ENCODE data around the gene CRYBA2.

Gene CRYBA2

DNA sequence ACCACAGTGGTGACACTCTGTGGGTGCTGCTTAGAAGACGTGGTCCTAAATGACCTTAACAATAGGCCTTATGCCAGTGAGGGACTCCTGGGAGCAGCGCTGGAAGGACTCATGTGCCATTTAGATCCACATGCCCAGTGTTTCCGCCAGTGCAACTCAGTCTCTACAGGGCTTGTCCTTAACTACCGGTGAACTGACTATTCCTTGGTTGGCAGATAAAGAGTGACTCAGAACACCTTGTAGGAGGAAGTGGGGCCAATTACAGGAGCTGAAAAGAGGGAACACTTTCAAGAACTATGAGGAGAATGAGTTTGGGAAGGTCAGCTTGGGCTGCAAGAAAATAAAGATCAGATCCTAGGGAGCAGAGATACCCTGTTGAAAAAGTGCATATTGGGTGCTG is 35.6 kb downstream of the CRYBA2 start:
- Histone ChIP-seq H3K9ac (ENCODE audit: low read length) (no peak overlapping the region), H3K4me1 (ENCODE audit: control insufficient read depth, low read depth, low read length) (peaks cover 5% of the 10 kb centered on the region), H3K4me3 (ENCODE audit: low read length) (no peak overlapping the region), H3K36me3 (ENCODE audit: control insufficient read depth, low read depth, low read length) (no peaks in the 10 kb centered on the region), H3K27me3 (ENCODE audit: control insufficient read depth, insufficient read depth, low read length) (peaks cover 71% of the 10 kb centered on the region), H3K9me3 (ENCODE audit: control insufficient read depth, low read depth, low read length) (no peaks in the 10 kb centered on the region), H3K27ac (ENCODE audit: low read length) (no peak overlapping the region)

DNA sequence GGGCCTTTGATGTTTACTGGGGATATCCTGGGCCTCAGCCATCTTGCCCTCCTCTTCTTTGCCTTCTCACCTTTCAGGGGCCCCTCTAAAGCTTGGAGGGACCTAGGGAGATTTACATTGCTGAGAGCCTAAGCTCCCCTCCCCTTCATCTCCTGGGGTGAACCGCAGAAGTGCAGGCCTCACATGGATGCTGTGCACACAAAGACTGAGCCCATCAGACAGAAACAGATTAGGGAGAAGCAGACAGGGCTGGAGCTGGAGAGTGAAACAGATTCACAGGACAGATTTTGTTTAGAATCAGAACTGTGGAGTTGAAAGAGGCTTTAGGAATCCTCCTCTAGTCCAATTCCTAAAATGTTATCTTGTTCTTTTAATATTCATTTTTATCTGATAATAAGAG is 37.2 kb downstream of the CRYBA2 start:
- Histone ChIP-seq H3K27me3 (ENCODE audit: control insufficient read depth, insufficient read depth, low read length) (peaks cover 55% of the 10 kb centered on the region), H3K9me3 (ENCODE audit: control insufficient read depth, low read depth, low read length) (no peaks in the 10 kb centered on the region), H3K27ac (ENCODE audit: low read length) (no peak overlapping the region), H3K4me3 (ENCODE audit: low read length) (no peak overlapping the region), H3K36me3 (ENCODE audit: control insufficient read depth, low read depth, low read length) (no peaks in the 10 kb centered on the region), H3K9ac (ENCODE audit: low read length) (no peak overlapping the region), H3K4me1 (ENCODE audit: control insufficient read depth, low read depth, low read length) (peaks cover under 1% of the 10 kb centered on the region)

DNA sequence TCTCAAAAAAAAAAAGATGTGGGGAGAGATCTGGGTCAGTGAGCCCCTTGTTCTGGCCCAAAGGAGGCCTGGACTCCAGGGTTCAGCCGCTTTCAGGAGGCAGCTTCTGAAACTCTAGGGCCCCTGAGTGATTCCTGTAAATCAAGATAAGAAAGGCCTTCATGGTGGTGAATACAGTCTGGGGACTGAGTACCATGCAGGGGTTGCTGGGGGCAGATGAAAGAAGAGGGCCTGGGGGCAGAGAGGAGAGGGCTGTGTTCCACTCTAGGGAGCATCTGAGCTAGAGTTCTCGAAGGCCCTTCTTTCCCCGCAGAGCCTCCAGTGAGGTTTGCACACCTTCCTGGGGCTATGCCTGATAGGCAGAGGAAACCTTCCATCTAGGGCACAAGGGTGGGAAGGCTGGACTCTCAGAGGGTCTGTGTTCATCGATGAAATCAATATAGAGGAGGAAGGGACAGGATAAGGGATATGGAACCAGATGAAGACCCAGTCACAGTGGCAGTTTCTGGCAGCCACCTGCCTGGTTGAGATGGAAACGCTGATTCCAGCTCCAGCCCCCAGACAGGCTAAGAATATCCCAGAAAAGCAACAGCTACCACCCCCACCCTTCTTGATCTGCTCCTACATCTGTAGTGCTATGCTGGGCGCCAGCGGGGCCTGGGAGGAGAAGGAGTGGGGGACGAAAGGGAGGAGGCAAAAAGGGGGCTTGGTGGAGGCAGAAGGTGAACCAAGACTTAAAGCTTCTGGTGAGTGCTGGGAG is 38.5 kb downstream of the CRYBA2 start:
- no peaks in the 10 kb centered on the region for H3K9me3 ChIP-seq (ENCODE audit: control insufficient read depth, low read depth, low read length)
- no peaks in the 10 kb centered on the region for H3K36me3 ChIP-seq (ENCODE audit: control insufficient read depth, low read depth, low read length)
- peaks cover 42% of the 10 kb centered on the region for H3K27me3 ChIP-seq (ENCODE audit: control insufficient read depth, insufficient read depth, low read length)
- no peaks in the 10 kb centered on the region for H3K4me1 ChIP-seq (ENCODE audit: control insufficient read depth, low read depth, low read length)
- no peak overlapping the region for H3K9ac ChIP-seq (ENCODE audit: low read length)
- no peak overlapping the region for H3K27ac ChIP-seq (ENCODE audit: low read length)
- no peak overlapping the region for H3K4me3 ChIP-seq (ENCODE audit: low read length)

DNA sequence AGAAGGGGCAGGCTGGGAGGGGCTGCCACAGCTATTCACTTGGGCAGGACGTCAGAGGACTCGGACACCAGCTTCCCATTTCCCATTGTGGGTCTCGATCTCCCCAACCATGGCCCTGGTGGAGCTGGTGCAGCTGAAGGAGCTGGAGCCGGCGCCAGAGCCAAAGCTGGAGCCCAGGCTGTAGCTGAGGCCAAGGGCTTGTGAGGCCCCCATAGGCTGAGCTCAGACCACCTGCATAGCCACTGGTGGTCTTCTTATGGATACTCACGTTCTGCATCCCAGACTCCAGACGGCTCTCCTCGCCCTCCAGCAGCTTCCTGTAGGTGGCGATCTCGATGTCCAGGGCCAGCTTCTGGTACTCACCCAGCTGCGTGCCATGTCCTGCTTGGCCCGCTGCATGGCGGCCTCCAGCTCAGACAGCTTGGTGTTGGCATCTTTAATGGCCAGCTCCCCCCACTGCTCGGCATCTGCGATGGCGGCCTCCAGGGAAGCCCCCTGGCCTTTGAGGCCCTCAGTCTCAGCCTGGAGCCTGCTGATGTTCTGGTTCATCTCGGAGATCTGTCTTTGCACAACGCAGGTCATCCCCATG is 39.8 kb downstream of the CRYBA2 start:
- Histone ChIP-seq H3K9ac (ENCODE audit: low read length) (no peak overlapping the region), H3K4me3 (ENCODE audit: low read length) (no peak overlapping the region), H3K9me3 (ENCODE audit: control insufficient read depth, low read depth, low read length) (no peaks in the 10 kb centered on the region), H3K27me3 (ENCODE audit: control insufficient read depth, insufficient read depth, low read length) (peaks cover 29% of the 10 kb centered on the region), H3K27ac (ENCODE audit: low read length) (no peak overlapping the region), H3K36me3 (ENCODE audit: control insufficient read depth, low read depth, low read length) (no peaks in the 10 kb centered on the region), H3K4me1 (ENCODE audit: control insufficient read depth, low read depth, low read length) (no peaks in the 10 kb centered on the region)

DNA sequence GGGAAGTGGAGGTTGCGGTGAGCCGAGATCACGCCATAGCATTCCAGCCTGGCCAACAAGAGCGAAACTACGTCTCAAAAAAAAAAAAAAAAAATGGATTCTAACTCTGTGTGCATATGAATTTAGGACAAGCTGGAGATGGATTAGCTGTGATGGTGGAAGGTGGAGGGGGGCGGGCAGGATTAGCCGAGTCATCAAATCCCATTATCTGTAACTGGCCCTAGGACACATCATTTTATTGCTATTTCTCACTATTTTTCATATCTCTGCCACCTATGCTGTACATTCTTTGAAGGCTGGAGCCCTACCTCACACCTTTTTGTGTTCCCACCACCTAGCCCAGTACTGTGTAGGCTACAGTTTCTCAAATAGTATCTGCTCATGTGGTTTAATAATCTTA is 41.1 kb downstream of the CRYBA2 start:
- Histone ChIP-seq H3K9me3 (ENCODE audit: control insufficient read depth, low read depth, low read length) (no peaks in the 10 kb centered on the region), H3K27ac (ENCODE audit: low read length) (no peak overlapping the region), H3K4me1 (ENCODE audit: control insufficient read depth, low read depth, low read length) (no peaks in the 10 kb centered on the region), H3K27me3 (ENCODE audit: control insufficient read depth, insufficient read depth, low read length) (peaks cover 16% of the 10 kb centered on the region), H3K36me3 (ENCODE audit: control insufficient read depth, low read depth, low read length) (no peaks in the 10 kb centered on the region), H3K9ac (ENCODE audit: low read length) (no peak overlapping the region), H3K4me3 (ENCODE audit: low read length) (no peak overlapping the region)

DNA sequence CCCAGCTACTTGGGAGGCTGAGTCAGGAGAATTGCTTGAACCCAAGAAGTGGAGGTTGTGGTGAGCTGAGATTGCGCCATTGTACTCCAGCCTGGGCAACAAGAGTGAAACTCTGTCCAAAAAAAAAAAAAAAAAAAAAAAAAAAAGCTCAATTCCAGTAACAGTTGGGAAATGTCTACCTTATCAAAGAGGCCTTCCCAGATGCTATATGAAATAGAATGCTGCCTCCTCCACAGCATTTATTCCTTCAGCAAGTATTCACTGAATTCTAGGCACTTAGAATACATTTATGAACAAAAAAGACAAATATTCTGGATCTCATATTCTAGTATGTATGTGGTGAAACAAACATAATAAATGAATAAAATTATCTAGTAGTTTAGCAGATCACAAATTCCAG is 46.6 kb downstream of the CRYBA2 start:
- Histone ChIP-seq H3K36me3 (ENCODE audit: control insufficient read depth, low read depth, low read length) (no peaks in the 10 kb centered on the region), H3K27me3 (ENCODE audit: control insufficient read depth, insufficient read depth, low read length) (no peaks in the 10 kb centered on the region), H3K27ac (ENCODE audit: low read length) (no peak overlapping the region), H3K9ac (ENCODE audit: low read length) (no peak overlapping the region), H3K4me1 (ENCODE audit: control insufficient read depth, low read depth, low read length) (no peaks in the 10 kb centered on the region), H3K9me3 (ENCODE audit: control insufficient read depth, low read depth, low read length) (no peaks in the 10 kb centered on the region), H3K4me3 (ENCODE audit: low read length) (no peak overlapping the region)

DNA sequence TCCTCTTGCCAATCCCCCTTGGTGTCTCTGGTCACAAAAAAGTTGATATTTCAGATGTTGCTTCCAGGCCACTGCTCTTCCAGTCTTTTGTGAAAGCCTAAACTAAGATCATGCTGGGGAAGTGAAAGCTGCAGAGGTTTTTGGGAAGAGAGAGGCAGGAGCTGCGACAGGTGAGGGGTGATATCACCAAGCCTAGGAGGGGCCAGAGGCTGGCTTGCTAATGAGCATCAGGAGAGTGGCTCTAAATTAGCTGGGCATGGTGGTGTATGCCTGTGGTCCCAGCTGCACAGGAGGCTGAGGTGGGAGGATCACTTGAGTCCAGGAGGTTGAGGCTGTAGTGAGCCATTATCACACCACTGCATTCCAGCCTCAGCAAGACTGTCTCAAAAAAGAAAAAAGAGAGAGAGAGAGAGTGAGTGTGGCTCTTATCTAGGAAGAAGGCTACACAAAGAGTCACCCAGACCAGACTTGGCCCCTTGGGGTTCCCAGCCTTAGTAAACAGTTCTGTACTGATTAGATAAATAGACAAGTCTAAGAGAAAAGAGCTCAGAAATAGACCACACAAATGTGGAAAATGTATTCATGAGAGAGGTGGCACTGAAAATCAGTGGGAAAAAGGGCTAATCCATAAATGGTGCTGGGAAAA is 48.3 kb downstream of the CRYBA2 start:
- no peaks in the 10 kb centered on the region for H3K36me3 ChIP-seq (ENCODE audit: control insufficient read depth, low read depth, low read length)
- no peak overlapping the region for H3K9ac ChIP-seq (ENCODE audit: low read length)
- no peaks in the 10 kb centered on the region for H3K27me3 ChIP-seq (ENCODE audit: control insufficient read depth, insufficient read depth, low read length)
- H3K27ac ChIP-seq (ENCODE audit: low read length) = no peak overlapping the region
- H3K4me1 ChIP-seq (ENCODE audit: control insufficient read depth, low read depth, low read length) = no peaks in the 10 kb centered on the region
- no peaks in the 10 kb centered on the region for H3K9me3 ChIP-seq (ENCODE audit: control insufficient read depth, low read depth, low read length)
- no peak overlapping the region for H3K4me3 ChIP-seq (ENCODE audit: low read length)

All from iPS-18a (cell line).